A673 (cell line): ENCODE data around the gene SLC26A2.

Experiments
- EZH2 ChIP-seq: fragments of 200-600 bp; sonication (generic); IDR thresholded peaks from 2 replicates; pipeline ENCODE4 v1.6.1; 2017; ENCODE audit warnings: borderline replicate concordance, low read depth, mild to moderate bottlenecking, mixed read lengths, antibody characterized with exemption, low read length; ENCODE audit not compliant: poor library complexity, severe bottlenecking
- TF ChIP-seq, protein P1 (sequence below): fragments of 300-800, 200-600 bp; sonication (generic); conservative IDR thresholded peaks from 2 replicates; pipeline ENCODE4 v1.5.1; 2017; ENCODE audit warnings: low read depth, mild to moderate bottlenecking, antibody characterized with exemption, low read length, moderate library complexity, mixed read lengths

DNA sequence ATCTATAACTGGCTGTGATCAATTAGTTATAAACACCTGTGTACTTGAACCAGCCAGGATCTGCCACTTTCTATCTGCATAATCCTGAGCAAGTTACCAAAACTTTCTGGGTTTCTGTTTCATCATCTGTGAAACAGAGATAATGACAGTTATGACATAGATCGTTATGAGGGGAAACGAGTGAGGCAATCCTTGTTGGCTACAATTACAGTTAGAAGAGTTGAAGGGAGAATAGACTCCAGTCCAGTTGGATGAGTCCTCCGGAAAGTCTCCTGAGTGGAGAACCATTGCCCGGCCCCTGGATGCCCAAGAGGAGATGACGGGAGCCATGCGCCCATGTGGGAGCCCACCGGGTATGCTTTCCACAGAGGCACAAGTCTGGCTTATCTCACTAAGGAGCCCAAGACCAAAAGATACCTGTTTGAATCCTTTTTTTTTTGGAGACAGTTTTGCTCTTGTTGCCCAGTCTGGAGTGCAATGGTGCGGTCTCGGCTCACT, 20.4 kb upstream of the SLC26A2 start:
- TF ChIP-seq, protein P1, sequence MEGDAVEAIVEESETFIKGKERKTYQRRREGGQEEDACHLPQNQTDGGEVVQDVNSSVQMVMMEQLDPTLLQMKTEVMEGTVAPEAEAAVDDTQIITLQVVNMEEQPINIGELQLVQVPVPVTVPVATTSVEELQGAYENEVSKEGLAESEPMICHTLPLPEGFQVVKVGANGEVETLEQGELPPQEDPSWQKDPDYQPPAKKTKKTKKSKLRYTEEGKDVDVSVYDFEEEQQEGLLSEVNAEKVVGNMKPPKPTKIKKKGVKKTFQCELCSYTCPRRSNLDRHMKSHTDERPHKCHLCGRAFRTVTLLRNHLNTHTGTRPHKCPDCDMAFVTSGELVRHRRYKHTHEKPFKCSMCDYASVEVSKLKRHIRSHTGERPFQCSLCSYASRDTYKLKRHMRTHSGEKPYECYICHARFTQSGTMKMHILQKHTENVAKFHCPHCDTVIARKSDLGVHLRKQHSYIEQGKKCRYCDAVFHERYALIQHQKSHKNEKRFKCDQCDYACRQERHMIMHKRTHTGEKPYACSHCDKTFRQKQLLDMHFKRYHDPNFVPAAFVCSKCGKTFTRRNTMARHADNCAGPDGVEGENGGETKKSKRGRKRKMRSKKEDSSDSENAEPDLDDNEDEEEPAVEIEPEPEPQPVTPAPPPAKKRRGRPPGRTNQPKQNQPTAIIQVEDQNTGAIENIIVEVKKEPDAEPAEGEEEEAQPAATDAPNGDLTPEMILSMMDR: no peak
- no peak for TF ChIP-seq EZH2
